IPS-11a (cell line): ENCODE results near the gene ZNF678.
"Not testable (repeated sequence)": the region's sequence is repeated elsewhere in the genome, so short reads cannot be mapped to it uniquely, and the experiment has no call there.

Source experiments
- H3K4me3 ChIP-seq: one replicate; pipeline ENCODE4 v1.5.1; 2013; ENCODE audit warnings: low read depth, low read length, control low read depth

ZNF678 gene

DNA sequence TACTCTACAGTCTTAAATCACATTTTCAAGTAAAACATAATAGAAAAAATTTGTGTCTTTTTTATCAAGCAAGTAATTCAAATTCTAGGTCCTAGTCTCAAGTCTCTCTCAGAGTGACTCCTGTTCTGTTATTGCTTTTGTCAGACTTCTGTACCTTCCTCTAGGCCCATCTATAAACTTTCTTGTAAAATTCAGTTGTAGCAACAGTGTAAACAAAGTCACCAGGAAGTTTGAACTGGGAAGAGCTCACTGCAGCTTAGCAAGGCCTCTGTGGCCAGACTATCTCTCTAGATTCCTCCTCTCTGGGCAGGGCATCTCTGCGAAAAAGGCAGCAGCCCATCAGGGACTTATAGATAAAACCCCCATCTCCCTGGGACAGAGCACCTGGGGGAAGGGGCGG is 13.5 kb upstream of the ZNF678 start:
- H3K4me3 ChIP-seq, result no peak overlapping the region

DNA sequence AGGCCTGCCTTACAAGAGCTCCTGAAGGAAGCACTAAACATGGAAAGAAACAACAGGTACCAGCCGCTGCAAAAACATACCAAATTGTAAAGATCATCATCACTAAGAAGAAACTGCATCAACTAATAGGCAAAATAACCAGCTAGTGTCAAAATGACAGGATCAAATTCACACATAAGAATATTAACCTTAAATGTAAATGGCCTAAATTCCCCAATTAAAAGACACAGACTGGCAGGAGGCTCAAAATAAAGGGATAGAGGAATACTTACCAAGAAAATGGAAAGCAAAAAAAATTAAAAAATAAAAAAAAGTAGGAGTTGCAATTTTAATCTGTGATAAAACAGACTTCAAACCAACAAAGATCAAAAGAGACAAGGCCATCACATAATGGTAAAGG is 11.5 kb upstream of the ZNF678 start:
- H3K4me3 ChIP-seq, result not testable (repeated sequence)

DNA sequence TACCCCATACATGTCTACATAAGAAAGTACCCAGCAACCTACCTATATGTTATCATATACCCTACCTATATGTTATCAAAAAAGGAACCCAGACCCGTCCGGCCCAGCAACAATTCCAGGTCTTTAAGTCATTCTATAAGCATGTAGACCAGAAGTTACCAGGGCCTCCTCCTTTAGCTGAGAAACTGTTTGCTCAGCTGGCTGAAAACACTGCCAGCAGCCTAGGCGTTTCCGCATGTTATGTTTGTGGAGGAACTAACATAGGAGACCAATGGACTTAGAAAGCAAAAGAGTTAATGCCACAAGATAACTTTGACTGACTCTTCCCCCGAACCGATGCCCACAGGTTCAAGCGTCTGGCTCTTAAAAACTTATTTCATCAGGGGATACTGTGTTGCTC is 7.1 kb upstream of the ZNF678 start:
- H3K4me3 ChIP-seq, result no peak overlapping the region

DNA sequence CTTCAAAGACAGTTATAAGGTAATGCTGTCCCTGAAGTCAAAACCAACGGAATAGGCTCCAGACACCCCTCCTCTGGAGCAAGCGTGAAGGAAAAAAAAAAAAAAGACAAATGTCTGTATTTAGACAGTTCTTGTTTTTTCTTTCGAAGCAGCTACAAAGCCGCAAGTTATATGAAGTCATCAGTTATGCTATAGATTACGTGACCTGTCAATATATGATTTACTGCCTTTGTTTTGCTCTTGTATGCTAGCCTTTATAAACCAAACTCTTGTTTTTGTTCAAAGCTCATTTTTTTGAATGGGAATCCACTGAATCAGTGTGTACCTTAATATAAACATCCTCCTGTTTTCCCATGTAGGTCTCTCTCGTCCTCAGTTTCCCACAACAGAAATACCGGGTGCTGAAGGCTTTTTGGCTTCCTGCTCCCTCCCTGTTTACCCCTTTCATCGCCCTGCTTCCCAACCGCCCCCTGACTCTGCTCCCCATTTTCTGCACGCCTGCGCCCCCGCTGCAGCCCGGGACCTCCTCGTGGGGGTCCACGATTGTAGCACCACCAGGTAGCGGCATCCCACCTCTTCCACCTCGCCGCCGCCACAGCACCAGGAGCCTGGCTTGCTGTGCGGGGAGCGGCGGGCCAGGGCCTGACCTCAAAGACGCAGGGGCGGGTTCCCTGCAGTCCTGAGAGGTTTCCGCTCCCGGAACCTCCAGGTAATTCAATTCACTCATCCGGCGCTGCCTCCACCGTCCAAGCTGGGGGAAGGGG is 5.2 kb upstream of the ZNF678 start:
- no peak overlapping the region for H3K4me3 ChIP-seq

DNA sequence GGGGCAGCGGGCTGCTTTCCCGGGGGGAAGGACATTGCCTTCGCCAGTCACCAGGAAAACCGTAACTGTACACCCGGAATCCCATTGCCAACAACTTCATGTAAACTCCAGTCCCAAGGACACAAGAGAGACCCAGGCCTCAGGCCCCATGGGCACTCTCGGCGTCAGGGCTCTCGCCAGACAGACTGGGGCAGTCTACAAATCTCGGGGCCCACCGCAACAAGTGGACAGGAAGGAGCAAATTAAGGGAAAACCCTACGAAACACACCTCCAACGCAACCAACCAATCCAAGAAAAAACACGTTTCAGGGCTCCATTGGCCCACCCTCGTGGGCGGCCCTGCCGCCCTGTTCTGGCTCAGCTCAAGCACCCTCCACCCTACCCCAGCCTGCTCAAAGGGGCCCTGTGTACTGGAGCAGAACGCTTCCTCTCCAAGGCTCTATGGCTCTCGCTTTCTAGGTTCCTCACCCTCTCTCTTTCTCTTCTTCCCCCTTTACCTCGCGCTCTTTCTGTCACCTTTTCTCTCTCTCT is 4.6 kb upstream of the ZNF678 start:
- no peak overlapping the region for H3K4me3 ChIP-seq

DNA sequence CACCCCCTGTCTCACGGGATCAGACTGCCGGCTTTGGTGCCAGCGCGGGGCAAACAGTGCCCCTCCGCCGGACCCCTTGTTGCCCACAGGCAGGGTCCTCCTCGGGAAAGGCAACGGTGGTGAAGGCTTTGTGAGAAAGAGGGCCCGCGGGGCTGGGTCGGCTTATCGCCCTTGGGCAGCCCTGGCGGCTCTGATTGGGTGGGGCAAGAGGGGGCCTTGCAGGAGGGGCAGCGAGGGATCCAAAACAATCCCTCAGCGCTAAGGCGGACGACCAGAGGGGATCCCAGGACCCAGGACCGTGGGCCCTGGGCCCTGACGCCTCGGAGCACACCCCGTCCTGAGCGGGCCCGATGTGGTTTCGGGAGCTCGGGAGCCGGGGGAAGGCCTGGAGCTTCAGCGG is 3.9 kb upstream of the ZNF678 start:
- H3K4me3 ChIP-seq, result no peak overlapping the region

DNA sequence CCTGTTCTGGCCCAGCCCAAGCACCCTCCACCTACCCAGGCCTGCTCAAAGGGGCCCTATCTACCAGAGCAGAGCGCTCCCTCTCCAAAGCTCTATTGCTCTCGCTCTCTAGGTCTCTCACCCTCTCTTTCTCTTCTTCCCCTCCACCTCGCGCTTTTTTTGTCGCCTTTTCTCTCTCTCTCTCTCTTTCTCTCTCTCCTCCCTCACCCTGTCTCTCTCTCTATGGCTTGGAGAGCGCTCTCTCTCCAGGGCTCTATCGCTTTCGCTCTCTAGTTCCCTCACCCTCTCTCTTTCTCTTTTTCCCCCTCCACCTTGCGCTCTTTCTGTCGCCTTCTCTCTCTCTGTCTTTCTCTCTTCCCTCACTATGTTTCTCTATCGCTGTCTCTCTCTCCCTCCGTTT is 3.4 kb upstream of the ZNF678 start:
- H3K4me3 ChIP-seq, result no peak overlapping the region

DNA sequence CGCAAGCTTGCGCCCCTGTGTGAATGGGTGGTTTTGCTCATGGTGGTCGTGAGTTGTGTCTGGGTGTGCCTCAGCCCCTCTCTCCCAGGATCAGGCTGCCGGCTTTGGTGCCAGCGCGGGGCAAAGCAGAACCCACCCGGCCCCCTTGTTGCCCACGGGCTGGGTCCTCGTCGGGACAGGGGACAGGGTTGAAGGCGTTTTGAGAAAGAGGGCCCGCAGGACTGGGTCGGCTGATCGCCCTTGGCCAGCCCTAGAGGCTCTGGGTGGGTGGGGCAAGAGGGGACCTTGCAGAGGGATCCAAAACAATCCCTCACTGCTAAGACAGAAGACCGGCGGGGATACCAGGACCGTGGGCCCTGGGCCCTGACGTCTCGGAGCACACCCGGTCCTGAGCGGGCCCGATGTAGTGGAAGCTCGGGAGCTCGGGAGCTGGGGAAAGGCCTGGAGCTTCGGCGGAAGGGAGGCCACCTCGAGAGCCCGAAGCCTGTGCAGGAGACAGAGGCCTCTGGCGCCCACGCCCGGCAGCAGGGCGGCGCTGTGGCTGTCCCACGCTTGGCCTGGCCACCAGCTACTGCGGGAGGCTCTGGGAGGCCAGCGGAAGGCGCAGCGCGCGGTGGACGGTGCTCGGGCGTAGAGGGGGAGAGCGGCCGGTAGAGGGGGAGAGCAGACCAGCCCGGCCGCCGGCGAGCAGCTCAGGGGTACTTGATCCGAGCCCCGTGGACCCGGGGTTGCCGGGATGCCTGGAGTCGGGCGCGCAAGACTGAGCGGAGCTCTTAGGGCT is 2.8 kb upstream of the ZNF678 start:
- no peak overlapping the region for H3K4me3 ChIP-seq

DNA sequence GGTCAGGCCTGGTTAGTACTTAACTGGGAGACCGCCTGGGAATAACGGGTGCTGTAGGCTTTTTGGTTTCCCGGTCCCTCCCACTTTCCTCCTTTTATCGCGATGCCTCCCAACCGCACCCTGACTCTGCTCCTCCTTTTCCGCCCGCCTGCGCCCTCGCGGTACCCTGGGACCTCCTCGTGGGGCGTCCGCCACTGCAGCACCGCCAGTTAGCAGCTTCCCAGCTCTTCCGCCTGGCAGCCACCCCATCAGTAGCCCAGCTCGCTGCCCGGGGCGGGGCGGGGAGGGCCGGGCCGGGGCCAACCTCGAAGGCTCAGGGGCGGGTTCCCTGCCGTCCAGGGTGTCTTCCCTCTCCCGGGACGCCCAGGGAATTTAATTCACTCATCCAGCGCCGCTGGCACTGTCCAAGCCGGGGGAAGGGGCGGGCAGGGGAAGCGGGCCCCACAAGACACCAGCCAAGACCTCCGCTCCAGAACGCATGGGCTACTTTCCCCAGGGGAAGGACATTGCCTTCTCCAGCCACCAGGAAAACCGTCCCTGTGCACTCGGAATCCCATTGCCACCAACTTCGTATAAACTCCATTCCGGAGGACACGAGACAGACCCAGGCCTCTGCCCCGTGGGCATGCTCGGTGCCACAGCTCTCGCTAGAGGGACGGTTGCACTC is 2.0 kb upstream of the ZNF678 start:
- H3K4me3 ChIP-seq, result no peak overlapping the region

DNA sequence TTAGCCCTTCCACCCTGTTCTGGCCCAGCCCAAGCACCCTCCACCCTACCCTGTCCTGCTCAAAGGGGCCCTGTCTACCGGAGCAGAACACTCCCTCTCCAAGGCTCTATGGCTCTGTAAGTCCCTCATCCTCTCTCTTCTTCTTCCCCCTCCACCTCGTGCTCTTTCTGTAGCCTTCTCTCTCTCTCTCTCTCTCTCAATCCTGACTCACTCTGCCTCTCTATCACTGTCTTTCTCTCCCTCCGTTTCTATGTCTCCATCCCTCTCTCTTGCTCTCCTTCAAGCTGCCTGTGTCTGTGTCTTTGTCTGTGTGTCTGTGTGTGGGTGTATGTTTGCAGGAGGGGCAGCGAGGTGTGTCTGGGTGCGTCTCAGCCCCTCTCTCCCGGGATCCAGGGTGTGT is 1.3 kb upstream of the ZNF678 start:
- no peak overlapping the region for H3K4me3 ChIP-seq

DNA sequence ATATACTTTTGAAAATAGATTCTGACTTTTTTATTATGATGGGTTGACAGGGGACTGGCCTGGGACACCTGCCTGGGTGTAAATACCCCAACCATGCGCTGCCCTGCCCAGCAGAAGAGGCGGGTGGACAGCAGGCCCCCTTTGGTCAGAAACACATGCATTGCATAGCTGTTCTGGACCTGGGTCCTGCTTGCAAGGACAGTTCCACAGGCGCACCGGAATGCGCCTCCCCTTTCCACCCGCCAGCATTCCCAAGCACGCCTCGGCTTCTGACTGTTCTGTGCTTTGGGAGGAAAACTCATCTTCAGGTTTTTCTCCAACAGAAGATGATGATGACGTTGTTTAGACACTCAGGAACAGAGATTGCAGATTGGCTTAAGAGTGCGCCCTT is 428 bp upstream of the ZNF678 start:
- no peak overlapping the region for H3K4me3 ChIP-seq

DNA sequence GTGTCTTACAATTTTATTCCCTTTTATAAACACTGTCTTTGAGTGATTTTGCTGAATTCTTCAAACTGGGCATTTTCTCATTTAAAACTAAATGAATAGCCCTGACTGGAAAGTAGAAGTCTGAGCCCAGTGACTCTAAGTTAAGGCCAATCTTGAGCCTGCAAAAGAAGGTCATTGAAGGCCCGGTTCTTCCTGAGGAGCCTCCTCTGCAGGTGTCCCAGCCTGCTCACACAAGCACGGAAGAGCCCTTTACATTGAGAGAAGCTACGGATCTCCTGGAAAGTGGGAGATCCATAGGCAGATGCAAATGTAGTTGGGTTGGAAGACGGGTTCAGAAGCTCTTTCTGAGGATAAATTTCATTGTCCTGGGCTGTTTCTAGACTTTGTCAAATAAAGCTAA is 3.9 kb downstream of the ZNF678 start:
- H3K4me3 ChIP-seq, result no peak overlapping the region

DNA sequence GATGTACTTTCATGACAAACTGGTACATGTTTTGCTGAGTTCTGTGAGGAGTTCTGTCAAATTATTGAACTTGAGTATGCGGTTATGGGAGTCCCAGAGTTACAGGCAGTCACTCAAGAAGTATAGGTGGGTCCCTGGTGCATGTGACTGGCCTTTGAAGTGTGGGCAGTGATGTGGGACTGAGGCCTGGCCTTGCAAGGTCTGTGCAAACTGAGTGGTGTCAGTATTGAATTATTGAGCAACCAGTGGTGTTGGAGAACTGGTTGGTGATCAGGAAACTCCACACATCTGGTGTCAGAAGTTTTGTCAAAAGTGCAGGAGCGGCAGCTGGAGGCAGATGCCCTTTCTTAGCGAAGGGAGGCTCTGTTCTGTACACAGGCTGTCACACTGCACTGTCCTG is 5.2 kb downstream of the ZNF678 start:
- no peak overlapping the region for H3K4me3 ChIP-seq

DNA sequence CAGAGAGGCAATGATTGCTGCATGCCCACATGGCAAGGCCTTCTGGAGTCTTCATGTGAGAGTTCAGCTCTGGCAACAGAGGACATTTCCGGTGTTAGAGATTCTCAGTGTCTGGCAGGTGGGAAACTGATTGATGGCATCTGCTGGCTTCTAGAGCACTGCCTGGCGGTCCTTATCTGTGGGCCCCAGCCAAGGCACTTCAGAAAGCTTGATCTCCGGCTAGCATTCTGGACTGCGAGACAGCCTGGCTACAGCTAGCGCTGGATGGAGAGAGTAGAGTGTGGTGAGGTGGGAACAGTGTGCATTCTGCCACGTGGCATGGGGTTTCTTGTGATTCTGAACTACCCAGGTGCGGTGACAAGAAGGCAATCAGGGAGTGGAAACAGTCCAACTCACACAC is 9.4 kb downstream of the ZNF678 start:
- H3K4me3 ChIP-seq, result no peak overlapping the region

DNA sequence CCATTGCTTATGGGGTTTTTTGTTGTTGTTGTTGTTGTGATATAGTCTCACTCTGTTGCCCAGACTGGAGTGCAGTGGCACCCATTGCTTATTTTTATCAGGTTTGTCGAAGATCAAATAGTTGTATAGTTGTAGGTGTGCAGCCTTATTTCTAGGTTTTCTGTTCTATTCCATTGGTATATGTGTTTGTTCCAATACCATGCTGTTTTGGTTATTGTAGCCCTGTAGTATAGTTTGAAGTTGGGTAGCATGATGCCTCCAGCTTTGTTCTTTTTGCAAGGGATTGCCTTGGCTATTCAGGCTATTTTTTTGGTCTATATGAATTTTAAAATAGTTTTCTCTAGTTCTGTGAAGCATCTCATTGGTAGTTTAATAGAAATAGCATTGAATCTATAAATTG is 11.6 kb downstream of the ZNF678 start:
- no peak overlapping the region for H3K4me3 ChIP-seq

DNA sequence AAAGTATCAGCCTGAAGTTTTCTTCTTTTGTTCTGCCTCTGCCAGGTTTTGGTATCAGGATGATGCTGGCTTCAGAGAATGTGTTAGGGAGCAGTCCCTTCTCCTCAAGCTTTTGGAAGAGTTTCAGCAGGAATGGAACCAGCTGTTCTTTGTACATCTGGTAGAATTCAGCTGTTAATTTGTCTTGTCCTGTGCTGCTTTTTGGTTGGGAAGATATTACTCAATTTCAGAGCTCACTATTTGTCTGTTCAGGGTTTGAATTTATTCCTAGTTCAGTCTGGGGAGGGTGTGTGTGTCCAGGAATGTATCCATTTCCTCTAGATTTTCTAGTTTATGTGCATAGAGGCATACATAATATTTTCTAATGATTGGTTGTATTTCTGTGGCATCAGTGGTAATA is 12.8 kb downstream of the ZNF678 start:
- H3K4me3 ChIP-seq, result no peak overlapping the region

DNA sequence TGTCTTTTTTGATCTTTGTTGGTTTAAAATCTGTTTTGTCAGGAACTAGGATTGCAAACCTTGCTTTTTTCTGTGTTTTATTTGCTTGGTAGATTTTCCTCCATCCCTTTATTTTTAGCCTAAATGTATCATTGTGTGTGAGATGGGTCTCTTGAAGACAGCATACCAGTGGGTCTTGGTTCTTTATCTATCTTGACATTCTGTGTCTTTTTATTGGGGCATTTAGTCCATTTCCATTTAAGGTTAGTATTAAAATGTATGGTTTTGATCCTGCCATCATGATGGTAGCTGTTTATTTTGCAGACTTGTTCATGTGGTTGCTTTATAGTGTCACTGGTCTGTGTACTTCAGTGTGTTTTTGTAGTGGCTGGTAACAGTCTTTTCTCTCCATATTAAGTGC is 14.1 kb downstream of the ZNF678 start:
- no peak overlapping the region for H3K4me3 ChIP-seq

DNA sequence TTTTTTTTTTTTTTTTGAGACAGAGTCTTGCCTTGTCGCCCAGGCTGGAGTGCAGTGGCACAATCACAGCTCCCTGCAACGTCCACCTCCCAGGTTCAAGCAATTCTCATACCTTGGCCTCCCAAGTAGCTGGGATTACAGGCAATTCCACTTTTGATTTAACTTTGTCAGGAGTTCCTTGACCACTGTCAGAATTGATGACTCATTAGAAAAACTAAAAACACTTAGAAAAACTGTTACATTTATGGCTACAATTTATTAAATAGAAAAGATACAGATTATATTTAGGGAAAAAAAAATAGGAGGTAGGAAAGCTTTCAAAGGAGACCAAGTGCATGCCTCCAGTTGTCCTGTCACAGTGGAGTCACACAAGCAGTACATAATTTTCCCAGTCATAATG is 20.0 kb downstream of the ZNF678 start:
- H3K4me3 ChIP-seq, result no peak overlapping the region

DNA sequence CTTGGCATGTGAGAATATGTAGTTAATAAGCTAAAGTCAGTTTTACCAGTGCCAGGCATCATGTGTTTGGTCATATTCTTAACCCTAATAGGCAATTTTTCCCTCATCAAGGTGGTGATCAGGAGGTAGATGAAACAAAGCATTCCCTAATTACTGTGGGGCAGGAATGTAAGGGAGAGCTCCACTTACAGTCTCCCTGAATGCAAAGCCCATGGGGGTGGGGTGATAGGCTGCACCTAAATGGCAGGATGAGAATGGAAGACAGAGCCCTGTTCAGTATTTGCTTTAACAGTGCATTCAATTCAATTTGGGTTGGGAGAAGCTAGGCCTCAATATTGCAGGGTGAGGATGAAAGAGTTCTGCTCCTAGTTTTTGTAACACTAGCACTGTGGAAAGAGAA is 23.4 kb downstream of the ZNF678 start:
- no peak overlapping the region for H3K4me3 ChIP-seq

DNA sequence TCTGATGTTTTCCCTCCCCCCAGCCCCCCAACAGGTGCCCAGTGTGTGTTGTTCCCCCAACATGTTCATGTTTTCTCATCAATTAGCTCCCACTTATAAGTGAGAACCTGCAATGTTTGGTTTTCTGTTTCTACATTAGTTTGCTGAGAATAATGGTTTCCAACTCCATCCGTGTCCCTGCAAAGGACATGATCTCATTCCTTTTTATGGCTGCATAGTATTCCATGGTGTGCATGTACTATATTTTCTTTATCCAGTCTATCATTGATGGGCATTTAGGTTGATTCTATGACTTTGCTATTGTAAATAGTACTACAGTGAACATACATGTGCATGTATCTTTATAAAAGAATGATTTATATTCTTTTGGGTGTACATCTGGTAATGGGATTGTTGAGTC is 24.6 kb downstream of the ZNF678 start:
- no peak overlapping the region for H3K4me3 ChIP-seq

DNA sequence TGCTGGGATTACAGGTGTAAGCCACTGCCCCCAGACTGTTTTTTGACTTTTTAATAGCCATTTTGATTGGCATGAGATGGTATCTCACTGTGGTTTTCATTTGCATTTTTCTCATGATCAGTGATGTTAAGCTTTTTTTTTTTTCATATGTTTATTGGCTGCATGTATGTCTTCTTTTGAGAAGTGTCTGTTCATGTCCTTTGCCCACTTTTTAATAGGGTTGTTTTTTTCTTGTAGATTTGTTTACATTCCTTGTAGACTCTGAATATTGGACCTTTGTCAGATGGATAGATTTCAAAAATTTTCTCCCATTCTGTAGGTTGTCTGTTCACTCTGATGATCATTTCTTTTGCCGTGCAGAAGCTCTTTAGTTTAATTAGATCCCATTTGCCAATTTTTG is 25.4 kb downstream of the ZNF678 start:
- H3K4me3 ChIP-seq, result not testable (repeated sequence)

DNA sequence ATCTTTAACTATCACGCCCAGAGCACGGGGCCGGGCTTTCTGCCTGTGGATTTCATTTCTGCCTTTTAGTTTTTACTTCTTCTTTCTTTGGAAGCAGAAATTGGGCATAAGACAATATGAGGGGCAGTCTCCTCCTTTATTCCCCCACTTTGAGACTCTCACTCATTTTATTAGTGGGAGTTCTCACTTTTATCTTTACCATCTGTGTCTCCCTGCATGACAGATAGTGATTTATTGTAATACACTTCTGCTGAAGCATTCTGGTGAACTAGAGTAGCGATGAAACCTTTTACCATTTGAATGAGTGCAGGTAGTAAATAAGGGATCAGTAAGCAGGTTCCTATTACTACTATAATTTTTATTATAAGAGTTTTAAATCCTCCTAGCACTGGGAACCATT is 26.4 kb downstream of the ZNF678 start:
- H3K4me3 ChIP-seq, result not testable (repeated sequence)
